ENCODE results near the gene PCDHGA1.

DNA sequence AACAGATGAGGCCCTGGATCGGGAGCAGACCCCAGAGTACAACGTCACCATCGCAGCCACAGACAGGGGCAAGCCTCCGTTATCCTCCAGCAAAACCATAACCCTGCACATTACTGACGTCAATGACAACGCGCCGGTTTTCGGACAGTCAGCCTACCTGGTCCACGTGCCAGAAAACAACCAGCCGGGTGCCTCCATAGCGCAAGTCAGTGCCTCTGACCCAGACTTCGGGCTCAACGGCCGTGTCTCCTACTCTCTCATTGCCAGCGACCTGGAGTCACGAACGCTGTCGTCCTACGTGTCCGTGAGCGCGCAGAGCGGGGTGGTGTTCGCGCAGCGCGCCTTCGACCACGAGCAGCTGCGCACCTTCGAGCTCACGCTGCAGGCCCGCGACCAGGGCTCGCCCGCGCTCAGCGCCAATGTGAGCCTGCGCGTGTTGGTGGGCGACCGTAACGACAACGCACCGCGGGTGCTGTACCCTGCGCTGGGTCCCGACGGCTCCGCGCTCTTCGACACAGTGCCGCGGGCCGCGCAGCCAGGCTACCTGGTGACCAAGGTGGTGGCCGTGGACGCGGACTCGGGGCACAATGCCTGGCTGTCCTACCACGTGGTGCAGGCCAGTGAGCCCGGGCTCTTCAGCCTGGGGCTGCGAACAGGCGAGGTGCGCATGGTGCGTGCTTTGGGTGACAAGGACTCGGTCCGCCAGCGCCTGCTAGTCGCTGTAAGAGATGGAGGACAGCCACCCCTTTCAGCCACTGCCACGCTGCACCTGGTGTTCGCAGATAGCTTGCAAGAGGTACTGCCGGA, 89.0 kb downstream of the PCDHGA1 start:
- TF ChIP-seq, protein P1, sequence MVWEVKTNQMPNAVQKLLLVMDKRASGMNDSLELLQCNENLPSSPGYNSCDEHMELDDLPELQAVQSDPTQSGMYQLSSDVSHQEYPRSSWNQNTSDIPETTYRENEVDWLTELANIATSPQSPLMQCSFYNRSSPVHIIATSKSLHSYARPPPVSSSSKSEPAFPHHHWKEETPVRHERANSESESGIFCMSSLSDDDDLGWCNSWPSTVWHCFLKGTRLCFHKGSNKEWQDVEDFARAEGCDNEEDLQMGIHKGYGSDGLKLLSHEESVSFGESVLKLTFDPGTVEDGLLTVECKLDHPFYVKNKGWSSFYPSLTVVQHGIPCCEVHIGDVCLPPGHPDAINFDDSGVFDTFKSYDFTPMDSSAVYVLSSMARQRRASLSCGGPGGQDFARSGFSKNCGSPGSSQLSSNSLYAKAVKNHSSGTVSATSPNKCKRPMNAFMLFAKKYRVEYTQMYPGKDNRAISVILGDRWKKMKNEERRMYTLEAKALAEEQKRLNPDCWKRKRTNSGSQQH (CRISPR knock-in tag; IDR thresholded peaks at IDR 0.05): no peak
- TF ChIP-seq CBX1 (IDR thresholded peaks at IDR 0.05; ENCODE audit: low read depth): no peak
- TF ChIP-seq CEBPB (tag; IDR thresholded peaks at IDR 0.05): no peak
- TF ChIP-seq, protein P2, sequence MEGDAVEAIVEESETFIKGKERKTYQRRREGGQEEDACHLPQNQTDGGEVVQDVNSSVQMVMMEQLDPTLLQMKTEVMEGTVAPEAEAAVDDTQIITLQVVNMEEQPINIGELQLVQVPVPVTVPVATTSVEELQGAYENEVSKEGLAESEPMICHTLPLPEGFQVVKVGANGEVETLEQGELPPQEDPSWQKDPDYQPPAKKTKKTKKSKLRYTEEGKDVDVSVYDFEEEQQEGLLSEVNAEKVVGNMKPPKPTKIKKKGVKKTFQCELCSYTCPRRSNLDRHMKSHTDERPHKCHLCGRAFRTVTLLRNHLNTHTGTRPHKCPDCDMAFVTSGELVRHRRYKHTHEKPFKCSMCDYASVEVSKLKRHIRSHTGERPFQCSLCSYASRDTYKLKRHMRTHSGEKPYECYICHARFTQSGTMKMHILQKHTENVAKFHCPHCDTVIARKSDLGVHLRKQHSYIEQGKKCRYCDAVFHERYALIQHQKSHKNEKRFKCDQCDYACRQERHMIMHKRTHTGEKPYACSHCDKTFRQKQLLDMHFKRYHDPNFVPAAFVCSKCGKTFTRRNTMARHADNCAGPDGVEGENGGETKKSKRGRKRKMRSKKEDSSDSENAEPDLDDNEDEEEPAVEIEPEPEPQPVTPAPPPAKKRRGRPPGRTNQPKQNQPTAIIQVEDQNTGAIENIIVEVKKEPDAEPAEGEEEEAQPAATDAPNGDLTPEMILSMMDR (IDR thresholded peaks at IDR 0.05 in 2 of 3, conservative IDR thresholded peaks at IDR 0.05 in 1 of 3; ENCODE audit: insufficient read depth in 2 of 3, low read depth in 1 of 3, low read length in 3 of 3): no peak
- TF ChIP-seq, protein P3, sequence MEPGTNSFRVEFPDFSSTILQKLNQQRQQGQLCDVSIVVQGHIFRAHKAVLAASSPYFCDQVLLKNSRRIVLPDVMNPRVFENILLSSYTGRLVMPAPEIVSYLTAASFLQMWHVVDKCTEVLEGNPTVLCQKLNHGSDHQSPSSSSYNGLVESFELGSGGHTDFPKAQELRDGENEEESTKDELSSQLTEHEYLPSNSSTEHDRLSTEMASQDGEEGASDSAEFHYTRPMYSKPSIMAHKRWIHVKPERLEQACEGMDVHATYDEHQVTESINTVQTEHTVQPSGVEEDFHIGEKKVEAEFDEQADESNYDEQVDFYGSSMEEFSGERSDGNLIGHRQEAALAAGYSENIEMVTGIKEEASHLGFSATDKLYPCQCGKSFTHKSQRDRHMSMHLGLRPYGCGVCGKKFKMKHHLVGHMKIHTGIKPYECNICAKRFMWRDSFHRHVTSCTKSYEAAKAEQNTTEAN (CRISPR knock-in tag; IDR thresholded peaks at IDR 0.05): no peak
- TF ChIP-seq ZNF124 (CRISPR knock-in tag; IDR thresholded peaks at IDR 0.05): no peak
- TF ChIP-seq MAFK (IDR thresholded peaks at IDR 0.05; ENCODE audit: low read length): no peak
- no peak for TF ChIP-seq NFE2L1 (tag; IDR thresholded peaks at IDR 0.05; ENCODE audit: borderline replicate concordance, low read depth)
- TF ChIP-seq, protein P4, sequence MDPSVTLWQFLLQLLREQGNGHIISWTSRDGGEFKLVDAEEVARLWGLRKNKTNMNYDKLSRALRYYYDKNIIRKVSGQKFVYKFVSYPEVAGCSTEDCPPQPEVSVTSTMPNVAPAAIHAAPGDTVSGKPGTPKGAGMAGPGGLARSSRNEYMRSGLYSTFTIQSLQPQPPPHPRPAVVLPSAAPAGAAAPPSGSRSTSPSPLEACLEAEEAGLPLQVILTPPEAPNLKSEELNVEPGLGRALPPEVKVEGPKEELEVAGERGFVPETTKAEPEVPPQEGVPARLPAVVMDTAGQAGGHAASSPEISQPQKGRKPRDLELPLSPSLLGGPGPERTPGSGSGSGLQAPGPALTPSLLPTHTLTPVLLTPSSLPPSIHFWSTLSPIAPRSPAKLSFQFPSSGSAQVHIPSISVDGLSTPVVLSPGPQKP (CRISPR knock-in tag; IDR thresholded peaks at IDR 0.05): no peak
- no peak for TF ChIP-seq TAF1 (IDR thresholded peaks at IDR 0.05; ENCODE audit: control insufficient read depth, extremely low read depth, insufficient read depth, low read length, severe bottlenecking)

Measured in K562 (cell line).